ENCODE measurements around the gene MXI1.

DNA sequence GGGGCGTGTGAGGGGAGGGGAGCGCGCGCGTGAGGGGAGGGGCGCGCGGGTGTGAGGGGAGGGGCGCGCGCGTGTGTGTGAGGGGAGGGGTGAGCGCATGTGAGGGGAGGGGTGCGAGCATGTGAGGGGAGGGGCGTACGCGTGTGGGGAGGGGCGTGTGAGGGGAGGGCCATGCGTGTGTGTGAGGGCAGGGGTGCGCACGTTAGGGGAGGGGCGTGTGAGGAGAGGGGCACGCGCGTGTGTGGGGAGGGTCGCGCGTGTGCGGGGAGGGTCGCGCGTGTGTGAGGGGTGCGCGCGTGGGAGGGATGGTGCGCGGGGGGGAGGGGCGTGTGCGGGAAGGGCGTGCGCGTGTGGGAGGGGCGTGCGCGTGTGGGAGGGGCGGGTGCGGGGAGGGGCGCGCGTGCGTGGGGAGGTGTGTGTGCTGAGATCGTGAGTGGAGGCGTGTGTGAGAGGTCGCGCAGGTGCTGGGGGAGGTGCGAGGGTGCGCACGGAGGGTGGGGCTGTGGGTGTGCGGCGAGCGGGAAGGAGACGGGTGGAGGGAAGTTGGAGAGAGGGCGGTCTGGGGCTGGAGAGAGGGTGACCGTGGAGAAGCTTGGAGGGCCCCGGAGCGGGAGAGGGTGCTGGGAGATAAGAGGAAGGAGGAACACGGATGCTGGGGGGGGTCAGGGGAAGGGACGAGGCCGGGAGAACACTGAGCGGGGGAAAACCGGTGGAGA lies 19.7 kb downstream of the MXI1 start:
- TF ChIP-seq, protein P1, sequence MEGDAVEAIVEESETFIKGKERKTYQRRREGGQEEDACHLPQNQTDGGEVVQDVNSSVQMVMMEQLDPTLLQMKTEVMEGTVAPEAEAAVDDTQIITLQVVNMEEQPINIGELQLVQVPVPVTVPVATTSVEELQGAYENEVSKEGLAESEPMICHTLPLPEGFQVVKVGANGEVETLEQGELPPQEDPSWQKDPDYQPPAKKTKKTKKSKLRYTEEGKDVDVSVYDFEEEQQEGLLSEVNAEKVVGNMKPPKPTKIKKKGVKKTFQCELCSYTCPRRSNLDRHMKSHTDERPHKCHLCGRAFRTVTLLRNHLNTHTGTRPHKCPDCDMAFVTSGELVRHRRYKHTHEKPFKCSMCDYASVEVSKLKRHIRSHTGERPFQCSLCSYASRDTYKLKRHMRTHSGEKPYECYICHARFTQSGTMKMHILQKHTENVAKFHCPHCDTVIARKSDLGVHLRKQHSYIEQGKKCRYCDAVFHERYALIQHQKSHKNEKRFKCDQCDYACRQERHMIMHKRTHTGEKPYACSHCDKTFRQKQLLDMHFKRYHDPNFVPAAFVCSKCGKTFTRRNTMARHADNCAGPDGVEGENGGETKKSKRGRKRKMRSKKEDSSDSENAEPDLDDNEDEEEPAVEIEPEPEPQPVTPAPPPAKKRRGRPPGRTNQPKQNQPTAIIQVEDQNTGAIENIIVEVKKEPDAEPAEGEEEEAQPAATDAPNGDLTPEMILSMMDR (conservative IDR thresholded peaks at IDR 0.05; ENCODE audit: low read length): no peak
- TF ChIP-seq EZH2phosphoT487 (IDR thresholded peaks at IDR 0.05; ENCODE audit: borderline replicate concordance): no peak

Measured in Loucy (cell line).